Stimulated activated CD8-positive, alpha-beta memory T cell treated with anti-CD3 and anti-CD28 coated beads, Interleukin-4, amount 100 ng/mL, for 1 hour (primary cell): ENCODE results near the gene TYW1B.
"Not testable (repeated sequence)": the region's sequence is repeated elsewhere in the genome, so short reads cannot be mapped to it uniquely, and the experiment has no call there.

ENCODE experiments used
- DNase-seq, 2 donors: peaks; one replicate each; pipeline ENCODE4 v3.0.0-alpha.2; 2020; ENCODE audit warnings: low read depth in 2 of 2, low spot score in 1 of 2

TYW1B gene

DNA sequence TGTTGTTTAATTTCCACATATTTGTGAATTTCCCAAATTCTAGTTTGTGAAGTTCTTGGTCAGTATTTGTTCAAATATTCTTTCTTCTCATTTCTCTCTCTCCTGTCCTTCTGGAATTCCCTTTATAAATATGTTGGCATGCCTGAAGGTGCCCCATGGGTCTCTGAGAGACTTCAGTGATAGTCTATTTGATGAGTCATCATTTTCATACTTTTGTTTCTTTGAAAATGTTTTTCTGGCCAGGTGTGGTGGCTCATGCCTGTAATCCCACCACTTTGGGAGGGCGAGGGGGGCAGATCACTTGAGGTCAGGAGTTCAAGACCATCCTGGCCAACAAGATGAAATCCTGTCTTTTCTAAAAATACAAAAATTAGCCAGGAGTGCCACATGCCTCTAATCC lies 127.5 kb downstream of the TYW1B start:
- DNase-seq, result not testable (repeated sequence)

DNA sequence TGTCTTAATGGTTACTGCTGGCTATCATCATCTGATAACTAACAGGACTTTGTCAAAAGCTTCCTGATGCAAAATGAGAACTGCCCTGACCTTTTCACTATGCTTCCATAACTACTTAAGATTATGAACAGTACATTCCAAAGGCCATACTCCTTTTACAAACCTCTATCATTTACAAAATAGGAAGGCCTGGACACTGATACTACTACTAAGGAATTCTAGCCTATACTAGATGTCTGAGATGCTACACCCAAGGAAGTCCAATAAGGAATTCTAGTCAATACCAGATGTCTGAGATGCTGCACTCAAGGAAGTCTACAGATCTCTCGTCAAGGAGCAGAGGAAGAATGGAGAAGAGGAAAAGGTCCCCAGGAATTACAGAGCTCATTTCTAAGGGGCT lies 130.9 kb downstream of the TYW1B start:
- not testable (repeated sequence) for DNase-seq

DNA sequence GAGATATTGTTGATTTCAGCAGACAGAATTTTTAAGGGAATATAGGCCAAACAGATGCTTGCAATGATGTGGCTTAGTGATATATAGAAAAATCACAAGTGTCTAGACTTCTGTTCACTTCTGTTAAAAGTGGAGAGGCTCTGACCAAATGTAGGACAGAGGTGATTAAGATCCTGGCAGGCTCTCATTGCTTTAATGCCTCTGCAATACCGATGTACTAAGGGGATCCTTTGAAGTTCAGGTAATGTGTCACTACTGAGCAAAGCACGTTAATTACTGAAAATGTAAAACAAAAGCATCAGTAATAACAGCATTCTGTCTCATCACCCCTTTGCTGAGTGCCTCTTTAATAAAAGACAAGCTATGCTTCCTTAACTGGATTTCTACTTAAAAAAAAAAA lies 131.4 kb downstream of the TYW1B start:
- DNase-seq, result not testable (repeated sequence)

DNA sequence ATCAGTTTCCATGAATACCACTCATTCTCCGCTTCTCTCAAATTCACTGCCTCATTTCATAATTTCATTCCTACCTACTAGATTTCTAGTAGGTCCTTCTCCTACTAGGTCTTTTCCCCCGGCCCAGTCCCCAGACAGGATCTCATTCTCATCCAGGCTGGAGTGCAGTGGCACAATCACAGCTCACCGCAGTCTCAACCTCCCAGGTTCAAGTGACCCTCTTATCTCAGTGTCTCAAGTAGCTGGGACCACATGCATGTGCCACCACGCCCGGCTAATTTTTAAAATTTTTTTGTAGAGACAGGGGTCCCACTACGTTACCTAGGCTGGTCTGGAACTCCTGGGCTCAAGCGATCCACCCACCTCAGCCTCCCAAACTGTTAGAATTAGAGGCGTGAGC lies 132.5 kb downstream of the TYW1B start:
- not testable (repeated sequence) for DNase-seq

DNA sequence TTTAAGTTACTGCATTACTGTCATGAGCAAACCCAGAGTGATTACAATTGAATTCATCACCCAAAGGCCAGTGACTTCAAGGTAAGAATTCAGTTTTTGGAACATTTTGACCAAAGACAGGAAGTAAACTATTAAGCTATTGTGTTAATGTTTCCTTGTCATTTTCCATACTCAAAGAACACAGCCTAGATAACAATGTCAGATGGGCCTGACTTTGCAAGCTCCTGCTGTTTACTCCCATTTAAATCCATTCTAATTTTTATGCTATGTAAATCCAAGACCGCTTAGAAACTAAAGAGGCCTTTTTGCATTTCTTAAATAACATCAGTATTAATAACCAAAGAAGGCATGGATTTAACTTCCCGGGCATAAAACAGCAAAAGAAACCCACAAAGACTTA lies 136.6 kb downstream of the TYW1B start:
- not testable (repeated sequence) for DNase-seq

DNA sequence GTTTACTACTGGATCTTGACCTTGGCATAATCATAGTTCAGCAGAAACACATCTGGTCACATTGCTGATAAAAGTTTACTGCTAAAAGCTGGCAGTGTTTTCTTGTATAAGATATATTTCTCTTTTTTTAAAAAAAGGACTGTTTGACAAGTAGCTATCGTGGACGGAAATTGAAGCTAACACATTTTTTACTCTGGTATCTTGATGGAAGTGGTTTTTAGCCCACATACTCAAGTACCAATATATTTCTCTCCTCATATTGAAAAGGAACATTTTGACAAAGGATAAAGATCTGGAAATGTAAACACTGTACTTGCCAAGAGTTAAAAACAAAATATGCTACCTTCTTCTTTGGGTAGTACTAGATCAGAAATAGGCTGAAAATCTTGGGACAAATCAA lies 137.8 kb downstream of the TYW1B start:
- not testable (repeated sequence) for DNase-seq

DNA sequence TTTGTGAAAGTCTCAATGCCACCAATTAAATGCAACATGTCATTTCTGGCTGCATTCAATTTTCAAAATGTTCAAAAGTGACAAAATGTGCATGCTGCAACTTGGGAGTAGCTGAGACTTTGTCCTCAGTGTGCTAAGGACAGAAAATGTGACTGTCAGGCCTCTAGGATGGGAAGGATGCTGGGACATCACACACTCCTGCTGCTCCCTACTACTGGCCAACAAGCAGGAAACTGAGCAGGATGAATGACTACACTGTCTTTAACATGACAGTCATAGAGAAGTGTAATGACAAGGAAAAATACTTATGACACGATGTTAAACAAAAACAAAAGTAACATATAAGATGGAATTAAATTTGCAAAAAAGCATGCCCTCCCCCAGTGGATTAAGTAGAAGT lies 138.7 kb downstream of the TYW1B start:
- DNase-seq, result not testable (repeated sequence)

DNA sequence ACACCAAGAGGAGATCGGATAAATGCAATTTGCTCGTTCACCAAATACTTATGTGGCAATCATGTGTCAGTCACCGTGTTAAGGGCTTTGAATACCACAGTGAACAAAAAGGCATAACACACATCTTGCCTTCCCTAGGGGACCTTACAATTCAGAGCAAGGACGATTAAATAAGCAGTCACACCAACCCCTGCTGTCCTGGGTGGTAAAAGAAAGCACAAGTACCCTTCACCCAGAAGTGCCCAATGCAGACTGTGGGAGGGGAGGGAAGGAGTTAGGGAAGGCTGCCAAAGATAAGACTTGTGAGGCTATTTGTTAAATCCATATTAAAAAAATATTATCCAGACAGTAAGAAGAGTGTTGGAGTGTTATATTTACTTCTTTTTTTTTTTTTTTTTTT lies 146.8 kb downstream of the TYW1B start:
- DNase-seq, result not testable (repeated sequence)

DNA sequence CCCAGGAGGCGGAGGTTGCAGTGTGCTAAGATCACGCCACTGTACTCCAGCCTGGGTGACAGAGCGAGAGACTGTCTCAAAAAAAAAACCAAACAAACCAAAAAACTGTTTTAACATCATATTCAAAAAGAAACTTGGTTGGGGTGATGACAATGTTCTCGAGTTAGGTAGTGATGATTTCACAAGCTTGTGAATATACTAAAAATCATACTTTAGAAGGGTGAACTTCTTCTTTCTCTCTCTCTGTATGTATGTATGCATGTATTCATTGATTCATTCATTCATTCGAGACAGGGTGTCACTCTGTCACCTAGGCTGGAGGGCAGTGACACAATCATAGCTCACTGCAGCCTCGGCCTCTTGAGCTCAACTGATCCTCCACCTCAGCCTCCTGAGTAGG lies 151.1 kb downstream of the TYW1B start:
- DNase-seq, result not testable (repeated sequence)

DNA sequence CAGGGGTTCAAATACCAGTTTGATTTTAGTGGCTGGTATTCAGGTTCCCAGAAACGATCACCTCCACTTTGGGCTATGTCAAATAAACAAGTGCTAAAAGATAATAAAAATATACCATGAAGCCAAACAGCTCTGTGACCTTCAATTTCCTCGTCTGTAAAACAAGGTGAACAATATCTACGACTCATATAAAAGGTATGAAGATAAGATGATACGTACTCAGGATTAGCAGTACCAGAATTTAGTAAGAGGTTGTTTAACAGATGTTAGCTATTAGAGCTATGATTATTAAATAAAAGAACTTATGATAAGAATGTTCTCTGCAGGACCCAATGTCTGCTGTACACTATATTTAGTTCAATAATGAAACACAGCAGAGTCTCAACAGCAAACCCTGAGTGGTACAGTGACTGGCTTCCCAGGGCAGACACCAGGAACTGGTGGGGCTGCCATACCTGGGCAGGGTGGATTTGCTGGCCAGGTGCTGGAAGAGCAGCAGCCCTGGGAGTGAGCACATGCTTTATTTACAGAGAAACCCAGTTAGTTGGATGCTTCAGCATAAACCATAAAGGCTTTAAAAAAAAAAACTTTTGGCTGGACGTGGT lies 151.8 kb downstream of the TYW1B start:
- not testable (repeated sequence) for DNase-seq

DNA sequence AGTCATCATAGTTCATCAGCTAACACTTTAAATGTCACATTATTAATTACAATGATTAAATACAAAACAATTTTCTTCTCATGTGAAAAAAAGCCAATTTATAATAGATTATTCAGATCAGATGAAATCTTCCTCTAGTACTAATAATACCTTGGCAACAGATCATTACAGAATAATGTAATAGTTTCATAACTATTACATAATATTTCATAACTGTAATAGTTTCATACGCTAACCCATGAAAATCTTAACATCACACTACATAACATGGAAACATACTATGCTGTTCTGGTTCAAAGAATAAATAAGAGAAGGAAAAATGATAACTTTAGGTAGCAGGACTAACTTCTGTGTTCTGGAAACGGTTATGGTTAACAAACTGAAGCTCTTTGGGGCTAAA lies 152.3 kb downstream of the TYW1B start:
- DNase-seq, result not testable (repeated sequence)

DNA sequence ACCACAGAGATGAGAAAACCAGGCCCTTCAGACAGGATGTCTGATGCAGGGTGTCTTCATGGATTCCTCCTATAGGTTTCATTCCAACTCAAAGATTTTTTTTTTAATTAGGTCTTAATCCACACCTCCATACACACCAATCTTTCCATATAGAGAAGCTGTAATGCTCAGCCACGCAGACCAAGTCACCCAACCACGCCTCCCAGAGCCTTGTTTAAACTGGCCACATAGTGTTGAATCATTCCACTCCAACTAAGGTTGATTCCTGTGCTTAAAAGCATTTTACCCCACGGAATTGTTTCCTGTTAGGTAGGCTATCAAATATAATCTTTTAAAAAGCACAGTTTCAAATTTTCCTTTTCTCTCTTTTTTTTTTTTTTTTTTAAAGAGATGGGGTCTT lies 153.6 kb downstream of the TYW1B start:
- DNase-seq, result no peak

DNA sequence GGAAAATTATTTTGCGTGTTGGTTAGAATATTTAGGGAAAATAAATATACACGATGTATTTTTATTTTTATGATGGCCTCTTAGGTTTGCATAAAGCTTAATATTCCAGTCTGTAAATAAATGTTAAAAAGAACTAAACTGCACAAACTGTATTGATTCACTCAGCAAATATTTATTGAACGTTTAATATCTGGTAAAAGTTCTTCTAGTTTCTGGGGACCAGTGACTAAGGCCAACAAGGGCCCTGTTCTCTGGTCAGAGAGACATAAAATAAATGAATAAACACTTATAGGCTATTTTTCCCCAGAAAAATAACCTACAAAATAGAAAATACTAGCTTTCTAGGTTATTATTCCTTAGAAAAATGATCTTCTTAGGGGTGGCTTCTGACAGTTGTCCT lies 157.2 kb downstream of the TYW1B start:
- DNase-seq, result not testable (repeated sequence)

DNA sequence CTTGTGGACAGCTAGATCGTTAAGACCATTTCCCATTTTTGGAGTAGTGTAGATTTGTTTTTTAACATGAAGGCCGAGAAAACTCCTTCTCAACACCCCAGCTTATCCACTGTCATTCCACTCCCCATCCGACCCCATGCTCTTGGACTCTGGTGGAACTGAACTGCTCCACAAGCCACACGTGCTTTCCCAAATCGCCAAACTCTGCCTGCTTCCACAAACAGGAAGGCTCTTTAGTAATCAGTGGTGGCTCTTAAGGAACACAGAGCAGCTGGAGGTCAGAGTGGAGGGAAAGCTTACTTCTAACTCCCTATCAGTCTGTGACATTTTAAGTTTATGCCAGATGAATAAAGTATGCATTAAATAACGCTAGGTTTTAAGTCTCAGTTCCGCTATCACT lies 159.6 kb downstream of the TYW1B start:
- DNase-seq, result not testable (repeated sequence)

DNA sequence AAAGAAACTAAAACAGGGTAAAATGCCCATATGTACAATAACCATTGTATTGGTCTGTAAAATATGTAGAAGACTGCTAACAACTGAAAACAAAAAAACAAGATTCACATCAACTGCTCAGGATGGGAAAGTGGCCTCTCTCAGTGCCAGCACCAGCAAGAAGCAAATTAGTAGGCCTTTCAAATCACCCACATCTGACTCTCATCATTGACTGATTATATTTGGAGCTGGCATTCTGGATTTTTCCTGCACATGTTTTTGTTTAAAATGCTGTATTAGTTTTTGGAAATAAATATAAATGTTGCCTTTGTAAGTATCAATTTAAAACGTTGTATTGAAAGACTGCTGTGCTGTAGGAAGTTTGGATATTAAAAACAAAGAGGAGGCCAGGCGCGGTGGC lies 161.0 kb downstream of the TYW1B start:
- DNase-seq, result not testable (repeated sequence)

DNA sequence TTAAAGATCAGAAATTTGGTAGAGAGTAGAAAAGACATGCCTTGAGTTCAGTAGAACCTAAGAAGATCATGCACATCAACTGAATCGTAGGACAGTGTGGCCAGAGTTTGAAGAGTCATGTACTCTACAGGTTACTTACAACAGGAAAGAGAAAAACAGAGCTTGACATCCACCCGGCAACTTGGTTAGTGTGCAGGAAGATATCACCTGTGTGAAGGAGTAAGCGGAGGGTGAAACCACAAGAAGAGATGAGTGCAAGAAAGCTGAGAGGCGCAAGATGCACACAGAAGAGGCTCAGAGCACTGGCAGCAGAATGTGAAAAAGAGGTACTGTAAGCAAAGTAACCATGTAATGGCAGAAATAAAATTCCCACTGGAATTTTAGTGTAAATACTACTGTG lies 179.4 kb downstream of the TYW1B start:
- not testable (repeated sequence) for DNase-seq

DNA sequence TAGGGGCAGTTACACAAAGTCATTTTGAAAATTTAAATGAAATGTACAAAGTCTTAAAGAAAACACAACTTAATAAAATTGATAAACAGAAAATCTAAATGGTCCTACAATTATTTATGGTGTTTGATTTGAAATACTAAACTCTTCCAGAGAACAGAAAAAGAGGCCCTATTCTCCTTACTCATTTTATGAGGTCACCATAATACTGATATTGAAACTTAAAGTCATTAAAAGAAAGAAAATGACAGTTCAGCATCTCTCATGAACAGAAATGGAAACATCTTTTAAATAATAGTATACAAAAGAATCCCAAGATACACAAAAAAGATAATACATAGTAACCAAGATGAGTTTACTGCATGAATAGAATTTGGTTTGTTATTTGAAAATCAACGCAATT lies 184.3 kb downstream of the TYW1B start:
- DNase-seq, result not testable (repeated sequence)

DNA sequence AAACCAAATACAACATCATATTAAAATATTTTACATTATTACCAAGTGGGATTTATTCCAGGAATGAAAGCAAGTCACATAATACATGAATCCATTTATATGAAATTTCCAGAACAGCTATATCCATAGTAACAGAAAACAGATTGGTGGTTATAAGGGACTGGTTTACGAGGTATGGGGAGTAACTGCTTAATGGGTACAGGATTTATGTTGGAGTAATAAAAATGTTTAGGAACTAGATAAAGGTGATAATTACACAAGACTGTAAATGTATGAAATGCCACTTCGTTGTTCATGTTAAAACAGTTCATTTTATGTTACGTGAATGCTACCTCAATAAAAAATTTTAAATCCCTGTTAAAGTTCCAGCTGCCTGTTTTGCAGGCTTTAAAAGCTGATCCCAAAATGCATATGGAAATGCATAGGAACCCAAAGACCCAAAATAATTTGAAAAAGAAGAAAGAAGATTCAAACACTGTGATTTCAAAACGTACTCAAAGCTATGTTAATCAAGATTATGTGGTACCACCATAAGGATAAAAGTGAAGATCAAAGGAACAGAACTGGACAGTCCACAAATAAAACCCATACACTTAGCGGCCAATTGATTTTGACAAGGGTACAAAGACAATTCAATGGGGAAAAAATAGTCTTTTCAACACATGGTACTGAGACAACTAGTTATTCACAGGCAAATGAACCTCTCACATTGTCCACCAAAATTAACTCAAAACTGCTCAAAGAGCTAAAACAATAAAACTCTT lies 186.3 kb downstream of the TYW1B start:
- not testable (repeated sequence) for DNase-seq

DNA sequence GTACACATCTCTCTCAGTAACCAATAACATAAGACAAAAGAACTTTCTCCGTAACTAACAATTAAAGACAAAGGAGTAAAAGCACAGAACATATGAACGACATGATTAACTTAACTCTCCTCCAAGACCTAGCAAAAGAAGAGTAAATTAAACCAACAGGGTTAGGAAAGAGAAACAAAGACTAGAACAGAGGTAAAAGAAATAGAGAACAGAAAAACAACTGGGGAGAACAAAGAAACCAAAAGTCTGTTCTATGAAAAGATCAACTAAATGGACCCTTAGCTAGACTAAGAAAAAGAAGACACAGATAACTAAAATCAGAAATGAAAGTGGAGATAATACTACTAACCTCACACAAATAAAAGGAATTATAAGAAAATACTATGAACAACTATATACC lies 187.3 kb downstream of the TYW1B start:
- not testable (repeated sequence) for DNase-seq

DNA sequence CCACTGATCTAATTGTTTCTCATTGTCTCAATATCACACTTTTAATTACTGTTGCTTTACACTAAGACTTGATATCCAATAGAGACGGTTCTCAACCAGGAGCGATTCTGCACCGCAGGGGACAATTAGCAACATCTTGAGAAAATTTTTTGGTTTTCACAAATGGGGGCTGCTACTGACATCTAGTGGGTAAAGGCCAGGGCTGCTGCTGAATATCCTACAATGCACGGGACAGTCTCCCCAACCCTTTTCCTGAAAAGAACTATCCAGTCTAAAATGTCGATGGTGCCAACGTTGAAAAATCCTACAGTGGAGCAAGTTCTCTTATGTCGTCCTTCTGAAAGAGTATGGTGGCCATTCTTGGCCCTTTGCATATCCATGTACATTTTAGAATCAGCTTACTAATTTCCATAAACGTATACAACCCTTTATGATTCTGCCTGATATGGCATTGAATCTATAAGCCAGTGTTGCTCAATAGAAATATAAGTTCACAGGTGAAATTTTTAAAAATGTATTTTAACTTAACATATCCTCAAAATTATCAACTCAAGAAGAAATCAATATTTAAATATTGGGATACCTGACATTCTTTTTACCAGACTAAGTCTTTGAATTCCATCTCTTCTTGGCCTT lies 192.6 kb downstream of the TYW1B start:
- not testable (repeated sequence) for DNase-seq

DNA sequence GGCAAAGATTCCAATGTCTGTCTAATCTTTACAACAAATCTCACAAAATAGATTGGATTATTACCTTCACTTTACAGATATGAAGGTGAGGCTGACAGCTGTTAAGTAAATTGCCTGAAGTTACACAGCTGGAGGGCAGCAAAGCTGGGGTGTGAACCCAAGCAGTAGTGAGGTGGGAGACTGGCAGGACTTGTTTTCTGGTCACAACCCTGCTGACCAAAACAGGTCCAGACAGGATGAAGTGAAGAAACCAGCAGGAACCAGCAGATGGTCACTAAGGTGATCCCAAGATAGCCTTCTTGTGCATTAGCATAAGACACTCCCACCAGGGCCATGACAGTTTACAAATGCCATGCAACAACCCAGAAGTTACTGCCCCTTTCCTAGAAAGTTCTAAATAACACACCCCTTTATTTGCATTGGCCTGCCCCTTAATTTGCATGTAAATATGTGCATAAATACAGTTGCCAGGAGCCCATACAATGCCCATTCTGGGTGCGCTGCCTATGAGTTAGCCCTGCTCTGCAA lies 195.2 kb downstream of the TYW1B start:
- not testable (repeated sequence) for DNase-seq

DNA sequence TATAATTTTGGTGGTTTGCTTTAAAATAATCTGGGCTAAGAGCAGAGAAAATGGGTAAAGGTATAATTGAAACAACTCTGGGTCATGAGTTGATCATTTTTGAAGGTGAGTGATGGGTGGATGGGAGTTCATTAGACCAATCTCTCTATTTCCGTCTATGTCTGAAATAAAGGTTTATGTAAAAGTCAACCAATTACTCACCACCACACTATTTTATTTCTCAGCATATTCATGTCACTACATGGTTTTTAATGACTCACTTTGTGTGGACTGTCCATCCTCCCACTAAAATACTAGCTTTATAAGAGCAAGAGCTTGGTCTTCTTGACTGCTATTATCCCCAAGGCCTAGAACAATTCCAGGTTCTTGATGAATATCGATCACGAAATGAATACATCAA lies 199.6 kb downstream of the TYW1B start:
- DNase-seq, result not testable (repeated sequence)
